NCI-H146 treated with DMSO at 0.1 percent for 48 hours (cell line): ENCODE data around the gene KCNT2.

Experiments used
- DNase-seq: peaks from one replicate; lab custom pipeline; 2025; ENCODE audit not compliant: unreplicated experiment; lab: John Stamatoyannopoulos, UW

Gene KCNT2

DNA sequence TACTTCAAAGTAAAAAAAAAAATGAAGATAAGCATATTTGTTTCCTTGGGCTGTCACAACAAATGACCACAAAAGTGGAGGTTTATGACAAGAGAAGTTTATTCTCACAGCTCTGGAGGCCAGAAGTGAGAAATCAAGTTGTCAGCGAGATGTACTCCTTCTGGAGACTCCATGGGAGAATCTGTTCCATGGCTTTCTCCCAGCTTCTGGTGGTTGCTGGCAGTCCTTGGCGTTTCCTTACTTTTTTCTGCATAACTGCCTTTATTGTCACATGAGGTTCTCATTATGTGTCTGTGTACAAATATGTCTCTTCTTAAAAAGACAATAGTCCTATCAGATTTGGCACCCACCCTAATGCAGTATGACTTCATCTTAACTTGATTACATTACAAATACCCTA lies 398.3 kb downstream of the KCNT2 start:
- DNase-seq: no peak

GRCh38 chr1:196209265-196209664 lies 399.0 kb downstream of the KCNT2 start:
- no peak for DNase-seq

DNA sequence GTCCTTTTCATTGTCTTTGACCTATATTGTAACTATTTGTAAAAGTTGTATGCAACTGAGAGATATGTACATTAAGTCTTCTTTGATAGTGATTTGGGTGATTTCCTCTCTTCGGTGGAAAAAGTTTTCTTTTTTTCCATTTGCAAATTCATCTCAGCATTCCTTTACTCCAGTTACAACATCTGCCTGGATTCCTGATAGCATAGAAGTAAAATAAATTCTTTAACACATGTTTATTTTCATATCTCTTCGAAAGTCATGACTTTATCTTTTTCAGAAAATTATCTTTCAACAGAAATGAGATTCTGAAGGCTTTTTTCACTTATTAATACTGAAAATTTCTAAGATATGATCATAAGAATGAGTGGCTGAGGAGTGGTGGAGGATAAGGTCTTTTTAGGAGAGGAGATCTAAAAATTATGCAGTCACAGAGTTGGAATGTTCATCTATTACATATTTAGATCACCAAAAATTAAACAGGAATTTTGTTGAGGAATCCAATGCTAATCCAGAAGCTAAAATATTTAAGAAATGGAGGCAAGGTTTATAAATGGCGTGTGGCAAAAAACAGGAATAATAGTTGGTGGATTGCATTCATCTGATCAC lies 400.5 kb downstream of the KCNT2 start:
- no peak for DNase-seq

- no peak for DNase-seq
Measured at GRCh38 chr1:196205882-196206281, 402.4 kb downstream of the KCNT2 start.

- DNase-seq: no peak
Measured at GRCh38 chr1:196196486-196196885, 411.8 kb downstream of the KCNT2 start.

DNA sequence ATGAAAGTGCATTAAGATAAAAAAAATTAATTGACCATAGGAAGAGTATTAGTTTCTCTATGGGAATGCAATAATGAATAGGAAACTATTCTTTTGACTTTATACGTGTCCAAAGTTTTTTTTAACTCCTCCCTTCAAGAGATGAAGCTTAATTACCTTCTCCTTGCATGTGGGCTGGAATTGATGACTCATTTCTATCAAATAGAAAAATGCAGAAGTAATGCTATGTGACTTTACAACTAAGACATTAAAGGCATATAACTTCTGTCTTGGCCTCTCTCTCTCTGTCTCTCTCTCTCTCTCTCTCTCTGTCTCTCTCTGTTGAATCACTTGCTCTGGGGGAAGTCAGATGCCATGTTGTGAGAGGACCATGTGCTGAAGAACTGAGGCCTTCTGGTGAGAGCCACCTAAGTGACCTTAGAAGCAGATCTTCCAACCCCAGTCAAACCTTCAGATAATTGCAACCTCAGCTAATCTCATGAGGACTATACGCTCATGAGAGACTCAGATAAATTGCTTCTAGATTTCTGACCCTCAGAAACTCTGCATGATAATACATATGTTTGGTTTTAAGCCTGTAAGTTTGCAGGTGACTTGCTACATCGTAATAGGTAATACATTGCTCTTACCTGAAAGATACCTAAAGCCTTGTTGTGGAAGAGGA lies 414.2 kb downstream of the KCNT2 start:
- no peak for DNase-seq

- no peak for DNase-seq
Measured at GRCh38 chr1:196183941-196184340, 424.3 kb downstream of the KCNT2 start.

- no peak for DNase-seq
Measured at GRCh38 chr1:196181594-196181878, 426.7 kb downstream of the KCNT2 start.

- DNase-seq: no peak
Measured at GRCh38 chr1:196180847-196181593, 427.2 kb downstream of the KCNT2 start.

DNA sequence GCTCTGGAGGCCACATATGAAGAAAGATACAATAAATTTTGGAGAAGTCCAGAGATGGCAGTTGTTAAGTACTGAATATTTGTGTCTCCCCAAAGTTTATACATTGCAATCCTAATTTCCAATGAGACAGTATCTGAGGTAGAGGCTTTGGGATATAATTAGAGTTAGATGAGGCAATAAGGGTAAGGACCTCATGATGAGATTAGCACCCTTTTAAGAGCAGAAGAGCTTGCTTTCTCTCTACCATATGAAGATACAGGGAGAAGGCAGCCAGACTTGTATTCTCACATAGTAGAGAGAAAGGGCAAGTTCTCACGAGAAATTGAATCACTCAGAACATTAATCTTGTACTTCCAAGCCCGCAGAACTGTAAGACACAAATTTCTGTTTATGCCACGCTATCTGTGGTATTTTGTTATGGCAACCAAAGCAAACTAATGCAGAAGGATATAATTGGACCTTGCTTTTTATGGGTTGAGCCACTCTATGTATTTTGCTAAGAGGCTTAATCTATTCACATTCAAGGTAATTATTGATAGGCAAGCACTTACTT lies 430.1 kb downstream of the KCNT2 start:
- DNase-seq: no peak
